Tibial nerve (tissue), 3 donors: ENCODE measurements around the gene SLC44A4.
"Not testable (repeated sequence)": the region's sequence is repeated elsewhere in the genome, so short reads cannot be mapped to it uniquely, and the experiment has no call there.

ENCODE experiments used
- POLR2A ChIP-seq, 2 donors: fragments of 450-650 bp; IDR thresholded peaks; one replicate each; pipeline ENCODE4 v1.6.1; 2017; ENCODE audit warnings: antibody characterized with exemption in 2 of 2, mild to moderate bottlenecking in 2 of 2, moderate library complexity in 2 of 2
- TF ChIP-seq, protein P1 (sequence below), 5 experiments: fragments of 200-600 bp in 3 of 5; fragments of 450-650 bp in 2 of 5; sonication (generic) in 3 of 5; IDR thresholded peaks; one replicate each; pipeline ENCODE4 v1.5.1; 2016 to 2019; ENCODE audit warnings: antibody characterized with exemption in 5 of 5, mild to moderate bottlenecking in 3 of 5, moderate library complexity in 2 of 5

GRCh38 chr6:31908255-31908654 is 29.5 kb upstream of the SLC44A4 start:
- TF ChIP-seq, protein P1, sequence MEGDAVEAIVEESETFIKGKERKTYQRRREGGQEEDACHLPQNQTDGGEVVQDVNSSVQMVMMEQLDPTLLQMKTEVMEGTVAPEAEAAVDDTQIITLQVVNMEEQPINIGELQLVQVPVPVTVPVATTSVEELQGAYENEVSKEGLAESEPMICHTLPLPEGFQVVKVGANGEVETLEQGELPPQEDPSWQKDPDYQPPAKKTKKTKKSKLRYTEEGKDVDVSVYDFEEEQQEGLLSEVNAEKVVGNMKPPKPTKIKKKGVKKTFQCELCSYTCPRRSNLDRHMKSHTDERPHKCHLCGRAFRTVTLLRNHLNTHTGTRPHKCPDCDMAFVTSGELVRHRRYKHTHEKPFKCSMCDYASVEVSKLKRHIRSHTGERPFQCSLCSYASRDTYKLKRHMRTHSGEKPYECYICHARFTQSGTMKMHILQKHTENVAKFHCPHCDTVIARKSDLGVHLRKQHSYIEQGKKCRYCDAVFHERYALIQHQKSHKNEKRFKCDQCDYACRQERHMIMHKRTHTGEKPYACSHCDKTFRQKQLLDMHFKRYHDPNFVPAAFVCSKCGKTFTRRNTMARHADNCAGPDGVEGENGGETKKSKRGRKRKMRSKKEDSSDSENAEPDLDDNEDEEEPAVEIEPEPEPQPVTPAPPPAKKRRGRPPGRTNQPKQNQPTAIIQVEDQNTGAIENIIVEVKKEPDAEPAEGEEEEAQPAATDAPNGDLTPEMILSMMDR (IDR thresholded peaks at IDR 0.05): not testable (repeated sequence)
- not testable (repeated sequence) for TF ChIP-seq POLR2A (IDR thresholded peaks at IDR 0.05)
